Left colon (tissue), 2 donors: ENCODE results near the gene CPD. TPM values are rescaled to one million over a fixed set of nuclear protein-coding genes. Genes with fewer than 3 reads are reported as not detected.
"Not testable (repeated sequence)": the region's sequence is repeated elsewhere in the genome, so short reads cannot be mapped to it uniquely, and the experiment has no call there.

Experiments used
- ATAC-seq: fragments of 200-7000 bp; cut with Tn5 transposase; one replicate; pipeline ENCODE4 v1.9.1; 2020; ENCODE audit warnings: mild to moderate bottlenecking, moderate library complexity
- DNase-seq, 2 donors: peaks; one replicate each; pipeline ENCODE4 v3.0.0-alpha.2; 2020
- intact Hi-C, 2 donors: fragments of 100-400 bp; cut with DNase I in 1 of 2; cut with micrococcal nuclease in 1 of 2; formaldehyde crosslinking; loops; one replicate each; pipeline versions ENCODE4 v1.11.2 to v1.14.0; 2022; cut with DNase I, micrococcal nuclease
- long read RNA-seq: library from polyadenylated mRNA; unstranded; transcript quantifications from one replicate; pipeline ENCODE4 v2.0.0, GENCODE V29; 2021
- total RNA-seq, 2 donors: library from RNA; stranded (reverse); fragmentation: NEBNext Ultra II Directional; extraction: Animal tissue kit (Norgen Biotek cat#: 25700); gene quantifications; one replicate each; pipeline ENCODE4 v1.2.1, GENCODE V29; 2021
- donor health status: DM: no; HTN: no; CAD: no.
- donor health status: DM: yes; HTN: yes; CAD: no.

Gene CPD
- total RNA-seq = 10 to 100 TPM; 79.8 to 90.8 TPM
- long read RNA-seq, full-length matches to known transcripts = 15 of 46 reads
- long read RNA-seq, partial matches to known transcripts = 18 of 46 reads
- long read RNA-seq, other reads (novel, unspliced or antisense) = 13 of 46 reads

GRCh38 chr17:30378825-30379302 lies at the start of gene CPD:
CPD (plus strand) TSS chr17:30378927; CDS start chr17:30378981, 54 bp downstream.
- intact Hi-C loops = no loop called here
- DNase-seq = peak; percentile 96 to 99
- peak; percentile 96 for ATAC-seq

- ATAC-seq = peak; percentile 68
- no peak for DNase-seq
- intact Hi-C loops = loop anchor here in 1 of 2 donors (10.0 kb wide), 1 partner anchor 227 kb away; no protein-coding TSS in a partner anchor
These were observed 46.6 kb upstream of the CPD start for GRCh38 chr17:30332057-30332542.

- DNase-seq (no peak), ATAC-seq (peak; percentile 30)
- intact Hi-C loops = loop anchor here in 1 of 2 donors (10.0 kb wide), 1 partner anchor 229 kb away; no protein-coding TSS in a partner anchor
These were observed 45.0 kb upstream of the CPD start, which contains the start of gene TMIGD1 for GRCh38 chr17:30333503-30334360. TMIGD1 (minus strand) TSS chr17:30334057; CDS start chr17:30332133, 1,924 bp downstream.

- no peak for DNase-seq
- intact Hi-C loops = loop anchor here in 1 of 2 donors (10.0 kb wide), 1 partner anchor 230 kb away; no protein-coding TSS in a partner anchor
- ATAC-seq = no peak
These were observed 44.3 kb upstream of the CPD start for GRCh38 chr17:30334421-30334820.

GRCh38 chr17:30336369-30337171 lies 42.2 kb upstream of the CPD start:
- peak; percentile 39 to 60 for DNase-seq
- intact Hi-C loops = loop anchor here in 1 of 2 donors (10.0 kb wide), 1 partner anchor 232 kb away; no protein-coding TSS in a partner anchor
- ATAC-seq = peak; percentile 70

- intact Hi-C loops = loop anchor here in 1 of 2 donors (10.0 kb wide), 1 partner anchor 233 kb away; no protein-coding TSS in a partner anchor
These were observed 41.2 kb upstream of the CPD start for GRCh38 chr17:30337393-30337999.

GRCh38 chr17:30339086-30339485 lies 39.6 kb upstream of the CPD start:
- no peak for DNase-seq
- intact Hi-C loops = loop anchor here in 1 of 2 donors (10.0 kb wide), 1 partner anchor 234 kb away; no protein-coding TSS in a partner anchor
- no peak for ATAC-seq

More at GRCh38 chr17:30337393-30337999, 41.2 kb upstream of the CPD start:
- ATAC-seq (peak; percentile 8), DNase-seq (no peak)

GRCh38 chr17:30340801-30341356 lies 37.8 kb upstream of the CPD start:
- no peak for DNase-seq
- intact Hi-C loops = no loop called here
- no peak for ATAC-seq

GRCh38 chr17:30341703-30342249 lies 37.0 kb upstream of the CPD start:
- no peak for DNase-seq
- intact Hi-C loops = no loop called here
- ATAC-seq = no peak

GRCh38 chr17:30343244-30343643 lies 35.5 kb upstream of the CPD start:
- intact Hi-C loops, ATAC-seq, DNase-seq: not testable (repeated sequence)

- intact Hi-C loops = no loop called here
- DNase-seq (no peak), ATAC-seq (no peak)
These were observed 34.9 kb upstream of the CPD start for GRCh38 chr17:30343796-30344195.

GRCh38 chr17:30344283-30345088 lies 34.2 kb upstream of the CPD start:
- peak; percentile 60 to 83 for DNase-seq
- ATAC-seq = peak; percentile 79
- intact Hi-C loops = no loop called here

GRCh38 chr17:30345089-30345433 lies 33.7 kb upstream of the CPD start:
- ATAC-seq = peak; percentile 6
- intact Hi-C loops = no loop called here

GRCh38 chr17:30345527-30346075 lies 33.1 kb upstream of the CPD start:
- intact Hi-C loops = no loop called here
- ATAC-seq (peak; percentile 19), DNase-seq (no peak)

More at GRCh38 chr17:30345089-30345433, 33.7 kb upstream of the CPD start:
- DNase-seq = no peak

GRCh38 chr17:30346221-30346795 lies 32.4 kb upstream of the CPD start:
- ATAC-seq (no peak), DNase-seq (no peak)
- intact Hi-C loops = no loop called here

- DNase-seq = no peak
- ATAC-seq = no peak
- intact Hi-C loops = no loop called here
These were observed 31.2 kb upstream of the CPD start for GRCh38 chr17:30347488-30347887.
